A549 (cell line): ENCODE measurements around the gene GMCL1. TPM values are rescaled to one million over a fixed set of nuclear protein-coding genes. Genes with fewer than 3 reads are reported as not detected.

Experiments
- ATAC-seq, 2 experiments: fragments of 200-7000 bp in 1 of 2; fragments of >200 bp in 1 of 2; cut with Nextera tagmentation in 1 of 2; cut with Tn5 transposase in 1 of 2; 3 replicates each; pipeline versions ENCODE4 v1.8.0 to v1.9.1; 2018 to 2020; ENCODE audit warnings: mild to moderate bottlenecking in 1 of 2, moderate library complexity in 1 of 2
- CTCF ChIA-PET: fragments of 300-600 bp; sonication (Branson Sonifier 250); formaldehyde crosslinking; extraction: SDS; loops from one replicate; lab custom pipeline; 2021; ENCODE audit warnings: antibody characterized with exemption, inconsistent platforms; lab: Yijun Ruan, JAX
- POLR2A ChIA-PET: fragments of 350-600 bp; formaldehyde crosslinking; extraction: SDS; loops from one replicate; lab custom pipeline; 2021; ENCODE audit warnings: antibody characterized with exemption, inconsistent platforms; lab: Yijun Ruan, JAX
- DNase-seq, 2 experiments: peaks; one replicate each; pipeline versions ENCODE4 v3.0.0 to v3.0.0-alpha.2; 2011 to 2016; ENCODE audit warnings: low read depth in 1 of 2, low spot score in 1 of 2
- FAIRE-seq: peaks from 2 replicates; lab custom pipeline; 2011; peaks lifted over from hg19 to GRCh38; lab: Jason Lieb, UNC
- H3K27ac ChIP-seq, 2 experiments: fragments of >200 bp; sonication (Bioruptor Twin); formaldehyde crosslinking; 3 replicates each; pipeline ENCODE4 v1.5.1; 2016 to 2017
- H3K4me1 ChIP-seq: fragments of >200 bp; sonication (Bioruptor Twin); formaldehyde crosslinking; 3 replicates; pipeline ENCODE4 v1.6.1; 2016
- H3K4me2 ChIP-seq: fragments of >200 bp; sonication (Bioruptor Twin); formaldehyde crosslinking; 3 replicates; pipeline ENCODE4 v1.6.1; 2016
- H3K4me3 ChIP-seq: fragments of >200 bp; sonication (Bioruptor Twin); formaldehyde crosslinking; 3 replicates; pipeline ENCODE4 v1.5.1; 2016
- H3K9me3 ChIP-seq: fragments of >200 bp; sonication (Bioruptor Twin); formaldehyde crosslinking; 3 replicates; pipeline ENCODE4 v1.6.1; 2016
- ATOH8 ChIP-seq: fragments of 250-450 bp; sonication (Bioruptor Pico); IDR thresholded peaks from 2 replicates; pipeline ENCODE4 v1.5.0; 2020; ENCODE audit warnings: low read depth, mild to moderate bottlenecking, moderate library complexity
- CBX2 ChIP-seq: fragments of 200-600 bp; sonication (generic); IDR thresholded peaks from 2 replicates; pipeline ENCODE4 v1.6.1; 2016; ENCODE audit warnings: low read depth, mild to moderate bottlenecking, borderline replicate concordance
- CHD4 ChIP-seq: fragments of 200-600 bp; sonication (generic); IDR thresholded peaks from 2 replicates; pipeline ENCODE4 v1.6.1; 2016; ENCODE audit warnings: antibody characterized with exemption, mild to moderate bottlenecking, borderline replicate concordance
- EHF ChIP-seq: fragments of 250-450 bp; sonication (Bioruptor Pico); IDR thresholded peaks from 2 replicates; pipeline ENCODE4 v1.5.0; 2020; ENCODE audit warnings: mild to moderate bottlenecking
- EHMT2 ChIP-seq: fragments of 200-600 bp; sonication (generic); IDR thresholded peaks from 2 replicates; pipeline ENCODE4 v1.6.1; 2016; ENCODE audit warnings: antibody characterized with exemption, low read depth, mild to moderate bottlenecking, moderate library complexity
- EP300 ChIP-seq, 2 experiments: fragments of >200 bp; sonication (Bioruptor Twin); formaldehyde crosslinking; IDR thresholded peaks; 2 replicates in 1 of 2; 3 replicates in 1 of 2; pipeline ENCODE4 v1.6.1; 2016 to 2017
- ESRRA ChIP-seq: fragments of 150-350 bp; IDR thresholded peaks from 2 replicates; pipeline ENCODE4 v1.6.1; 2014; ENCODE audit warnings: mild to moderate bottlenecking, low read length, borderline replicate concordance
- FOSB ChIP-seq: fragments of 250-450 bp; sonication (Bioruptor Pico); IDR thresholded peaks from 2 replicates; pipeline ENCODE4 v1.5.0; 2020; ENCODE audit warnings: mild to moderate bottlenecking, moderate library complexity
- GATA3 ChIP-seq: IDR thresholded peaks from 2 replicates; pipeline ENCODE4 v1.6.1; 2012; ENCODE audit warnings: borderline replicate concordance
- HEYL ChIP-seq: fragments of 250-450 bp; sonication (Bioruptor Pico); IDR thresholded peaks from 2 replicates; pipeline ENCODE4 v1.8.0; 2021; ENCODE audit warnings: mild to moderate bottlenecking, moderate library complexity
- HOXA7 ChIP-seq: fragments of 250-450 bp; sonication (Bioruptor Pico); IDR thresholded peaks from 2 replicates; pipeline ENCODE4 v1.5.0; 2020; ENCODE audit warnings: mild to moderate bottlenecking, moderate library complexity
- JUN ChIP-seq, 2 experiments: fragments of >200 bp; sonication (Bioruptor Twin); formaldehyde crosslinking; IDR thresholded peaks; 2 replicates in 1 of 2; 3 replicates in 1 of 2; pipeline ENCODE4 v1.6.1; 2016 to 2017
- KDM5A ChIP-seq: fragments of 200-600 bp; sonication (generic); IDR thresholded peaks from 2 replicates; pipeline ENCODE4 v1.6.1; 2016; ENCODE audit warnings: antibody characterized with exemption, mild to moderate bottlenecking
- PBX3 ChIP-seq: IDR thresholded peaks from 2 replicates; pipeline ENCODE4 v1.6.1; 2012
- RAD21 ChIP-seq, 2 experiments: fragments of >200 bp in 1 of 2; sonication (Bioruptor Twin) in 1 of 2; formaldehyde crosslinking in 1 of 2; IDR thresholded peaks in 1 of 2; conservative IDR thresholded peaks in 1 of 2; 2 replicates in 1 of 2; 3 replicates in 1 of 2; pipeline ENCODE4 v1.6.1; 2012 to 2018; ENCODE audit warnings: inconsistent platforms in 1 of 2
- REST ChIP-seq: fragments of 200-600 bp; sonication (generic); IDR thresholded peaks from 2 replicates; pipeline ENCODE4 v1.6.1; 2016; ENCODE audit warnings: antibody characterized with exemption, mild to moderate bottlenecking, moderate library complexity
- RFX5 ChIP-seq: fragments of 450-650 bp; IDR thresholded peaks from 2 replicates; pipeline ENCODE4 v1.7.1; 2014; ENCODE audit warnings: antibody characterized with exemption, mild to moderate bottlenecking, moderate library complexity
- TFCP2L1 ChIP-seq: fragments of 250-450 bp; sonication (Bioruptor Pico); IDR thresholded peaks from 2 replicates; pipeline ENCODE4 v1.5.0; 2021; ENCODE audit warnings: mild to moderate bottlenecking
- ZFP36 ChIP-seq: fragments of 450-650 bp; IDR thresholded peaks from 2 replicates; pipeline ENCODE4 v1.6.1; 2014; ENCODE audit warnings: borderline replicate concordance; ENCODE audit not compliant: partially characterized antibody
- ZSCAN20 ChIP-seq: fragments of 250-450 bp; sonication (Bioruptor Pico); IDR thresholded peaks from 2 replicates; pipeline ENCODE4 v1.8.0; 2022; ENCODE audit warnings: mild to moderate bottlenecking, moderate library complexity
- WGBS: methylation state at CpG from one replicate; pipeline ENCODE4 v1.1.6; 2017; ENCODE audit errors: missing lambda C conversion rate; 5-methylcytosine and 5-hydroxymethylcytosine counted together
- polyA plus RNA-seq, 4 experiments: library from polyadenylated mRNA; depleted of rRNA in 3 of 4; stranded (reverse); fragments of >200 nt; fragmentation: RNase III in 1 of 4; extraction: RNeasy Plus Mini Kit Qiagen cat#74134 plus additional on column Dnase treatment in 1 of 4; gene quantifications; 2 replicates in 3 of 4; 3 replicates in 1 of 4; pipeline ENCODE4 v1.2.3, GENCODE V29; 2011 to 2017
- TF ChIP-seq, protein P1 (sequence below): fragments of 150-350 bp; IDR thresholded peaks from 2 replicates; pipeline ENCODE4 v1.6.1; 2014; ENCODE audit warnings: low read depth, mild to moderate bottlenecking, low read length

GMCL1 gene
- polyA plus RNA-seq, 2 of the 4 experiments (the other 2 are of a cell fraction) = 16.6 to 21.1 TPM

DNA sequence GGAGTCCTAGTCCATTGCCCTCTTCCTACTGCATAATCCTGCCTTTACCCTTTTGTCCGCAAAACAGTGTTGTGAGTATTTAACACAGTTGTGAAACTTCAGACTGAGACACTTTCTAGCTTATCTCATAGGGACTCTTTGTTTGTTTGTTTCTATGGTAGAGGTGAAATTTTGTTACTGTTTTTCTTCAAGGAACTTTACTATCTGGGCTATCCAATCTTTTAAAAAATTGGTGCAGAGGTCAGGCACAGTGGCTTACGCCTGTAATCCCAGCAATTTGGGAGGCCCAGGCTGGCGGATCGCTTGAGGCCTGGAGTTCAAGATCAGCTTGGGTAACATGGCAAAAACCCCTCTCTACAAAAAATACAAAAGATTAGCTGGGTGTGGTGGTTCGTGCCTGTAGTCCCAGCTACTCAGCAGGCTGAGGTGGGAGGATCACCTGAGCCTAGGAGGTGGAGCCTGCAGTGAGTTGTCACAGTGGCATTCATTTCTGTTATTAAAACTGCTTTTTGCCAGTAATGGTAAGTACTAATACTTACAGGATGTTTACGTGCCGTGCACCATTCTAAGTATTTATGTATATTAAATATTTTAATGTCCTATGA, 18.8 kb downstream of the GMCL1 start:
- Histone ChIP-seq H3K27ac (no peak overlapping the region), H3K4me1 (peaks cover 7% of the 10 kb centered on the region; the same call in 2 of the 3 replicates), H3K4me2 (no peak overlapping the region), H3K4me3 (no peak overlapping the region), H3K9me3 (no peaks in the 10 kb centered on the region)
- 89% methylated on average over 7 of the region's 7 CpGs for WGBS
- DNase-seq = no peak
- POLR2A ChIA-PET = interaction anchor here (1.0 kb wide), 1 partner anchor 66 kb away, joined by 3 read pairs; the partner anchor contains the start of gene MXD1
- no peak for ATAC-seq
- FAIRE-seq = no peak
- CTCF ChIA-PET = interaction anchor here (1.3 to 1.6 kb wide), 3 partner anchors 28 to 282 kb away, joined by 3 to 6 read pairs (median 3); no protein-coding TSS in a partner anchor
- TF ChIP-seq EP300 (IDR thresholded peaks at IDR 0.05) (no peak), ZFP36 (no peak), EHF (CRISPR knock-in tag) (no peak), CHD4 (no peak), PBX3 (no peak), KDM5A (no peak), RFX5 (no peak), ESRRA (no peak), TFCP2L1 (CRISPR knock-in tag) (no peak), REST (no peak)

DNA sequence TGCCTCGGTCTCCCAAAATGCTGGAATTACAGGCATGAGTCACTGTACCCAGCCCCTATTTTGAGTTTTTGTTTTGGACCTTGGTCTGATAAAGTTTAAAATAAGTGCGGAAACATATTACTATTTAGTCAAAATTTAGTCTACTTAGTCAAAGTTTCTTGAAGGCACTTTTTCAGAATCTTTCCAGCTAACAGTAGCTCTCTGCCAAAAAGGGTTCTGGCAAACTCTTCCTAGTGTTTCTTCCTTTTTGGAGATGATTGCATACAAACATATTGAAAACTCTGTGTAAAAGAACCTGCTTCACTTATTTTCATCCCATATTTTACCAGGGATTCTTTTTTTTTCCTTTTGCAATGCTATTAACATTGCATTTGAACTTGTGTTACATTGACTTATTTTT, 28.8 kb downstream of the GMCL1 start:
- ChIA-PET CTCF (interaction anchor here (0.9 to 1.8 kb wide), 4 partner anchors 8 to 134 kb away, joined by 3 to 6 read pairs (median 4); no protein-coding TSS in a partner anchor), POLR2A (no interaction called here)
- no peak for FAIRE-seq
- DNase-seq = no peak
- WGBS = 98% methylated on average over 2 of the region's 2 CpGs
- no peaks in the 10 kb centered on the region for H3K4me1 ChIP-seq
- TF ChIP-seq CBX2 (no peak), EHMT2 (no peak), ZSCAN20 (no peak), HEYL (CRISPR knock-in tag) (no peak), RAD21 (conservative IDR thresholded peaks at IDR 0.05 in 1 of 2, IDR thresholded peaks at IDR 0.05 in 1 of 2) (no peak), GATA3 (no peak), TFCP2L1 (CRISPR knock-in tag) (no peak), CHD4 (no peak), EP300 (IDR thresholded peaks at IDR 0.05) (no peak), JUN (IDR thresholded peaks at IDR 0.05) (no peak), ZFP36 (no peak), KDM5A (no peak), FOSB (no peak), HOXA7 (CRISPR knock-in tag) (no peak), ATOH8 (CRISPR knock-in tag) (no peak)
- TF ChIP-seq, protein P1, sequence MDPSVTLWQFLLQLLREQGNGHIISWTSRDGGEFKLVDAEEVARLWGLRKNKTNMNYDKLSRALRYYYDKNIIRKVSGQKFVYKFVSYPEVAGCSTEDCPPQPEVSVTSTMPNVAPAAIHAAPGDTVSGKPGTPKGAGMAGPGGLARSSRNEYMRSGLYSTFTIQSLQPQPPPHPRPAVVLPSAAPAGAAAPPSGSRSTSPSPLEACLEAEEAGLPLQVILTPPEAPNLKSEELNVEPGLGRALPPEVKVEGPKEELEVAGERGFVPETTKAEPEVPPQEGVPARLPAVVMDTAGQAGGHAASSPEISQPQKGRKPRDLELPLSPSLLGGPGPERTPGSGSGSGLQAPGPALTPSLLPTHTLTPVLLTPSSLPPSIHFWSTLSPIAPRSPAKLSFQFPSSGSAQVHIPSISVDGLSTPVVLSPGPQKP = no peak
- ATAC-seq = no peak
- no peak overlapping the region for H3K4me2 ChIP-seq
- no peak overlapping the region for H3K4me3 ChIP-seq
- no peaks in the 10 kb centered on the region for H3K9me3 ChIP-seq
- no peak overlapping the region for H3K27ac ChIP-seq
